Choroid plexus epithelial cell (primary cell): ENCODE measurements around the gene CDC42EP5.

Source experiments
- DNase-seq: peaks from one replicate; pipeline ENCODE4 v3.0.0-alpha.2; 2010; ENCODE audit warnings: low read depth
- H3K4me3 ChIP-seq: 2 replicates; pipeline ENCODE4 v1.5.1; 2011; ENCODE audit warnings: low read depth, mild to moderate bottlenecking, control low read depth, low read length, moderate library complexity
- TF ChIP-seq, protein P1 (sequence below): conservative IDR thresholded peaks from 2 replicates; pipeline ENCODE4 v1.5.1; 2011; ENCODE audit warnings: low read depth, mild to moderate bottlenecking, control low read depth, inconsistent platforms, low read length, moderate library complexity

Gene CDC42EP5

DNA sequence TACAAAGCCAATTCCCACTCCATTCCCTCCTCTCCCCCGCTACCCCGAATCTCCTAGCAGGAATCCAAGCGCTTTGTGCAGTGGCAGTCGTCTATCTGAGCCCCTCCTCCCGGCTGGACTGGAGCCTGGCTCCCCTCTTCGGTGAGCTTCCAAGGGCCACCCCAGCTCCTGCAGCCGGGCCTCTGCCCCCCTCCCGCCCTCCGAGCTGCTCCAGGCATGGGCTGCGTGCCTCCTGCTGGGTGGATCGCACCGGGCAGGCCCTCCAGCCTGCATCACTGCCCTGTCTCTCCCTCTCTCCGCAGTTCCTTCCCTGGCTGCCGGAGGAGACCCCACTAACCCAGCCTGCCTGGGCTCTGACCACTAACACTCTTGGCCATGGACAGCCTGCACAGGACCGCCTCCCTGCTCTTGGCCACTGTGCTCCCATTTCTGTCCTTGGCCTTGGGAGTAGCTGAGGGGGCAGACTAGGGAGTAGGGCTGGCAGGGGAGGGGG lies 37.0 kb downstream of the CDC42EP5 start:
- DNase-seq = peak; percentile 36
- no peak overlapping the region for H3K4me3 ChIP-seq
- TF ChIP-seq, protein P1, sequence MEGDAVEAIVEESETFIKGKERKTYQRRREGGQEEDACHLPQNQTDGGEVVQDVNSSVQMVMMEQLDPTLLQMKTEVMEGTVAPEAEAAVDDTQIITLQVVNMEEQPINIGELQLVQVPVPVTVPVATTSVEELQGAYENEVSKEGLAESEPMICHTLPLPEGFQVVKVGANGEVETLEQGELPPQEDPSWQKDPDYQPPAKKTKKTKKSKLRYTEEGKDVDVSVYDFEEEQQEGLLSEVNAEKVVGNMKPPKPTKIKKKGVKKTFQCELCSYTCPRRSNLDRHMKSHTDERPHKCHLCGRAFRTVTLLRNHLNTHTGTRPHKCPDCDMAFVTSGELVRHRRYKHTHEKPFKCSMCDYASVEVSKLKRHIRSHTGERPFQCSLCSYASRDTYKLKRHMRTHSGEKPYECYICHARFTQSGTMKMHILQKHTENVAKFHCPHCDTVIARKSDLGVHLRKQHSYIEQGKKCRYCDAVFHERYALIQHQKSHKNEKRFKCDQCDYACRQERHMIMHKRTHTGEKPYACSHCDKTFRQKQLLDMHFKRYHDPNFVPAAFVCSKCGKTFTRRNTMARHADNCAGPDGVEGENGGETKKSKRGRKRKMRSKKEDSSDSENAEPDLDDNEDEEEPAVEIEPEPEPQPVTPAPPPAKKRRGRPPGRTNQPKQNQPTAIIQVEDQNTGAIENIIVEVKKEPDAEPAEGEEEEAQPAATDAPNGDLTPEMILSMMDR = peak; percentile 30

DNA sequence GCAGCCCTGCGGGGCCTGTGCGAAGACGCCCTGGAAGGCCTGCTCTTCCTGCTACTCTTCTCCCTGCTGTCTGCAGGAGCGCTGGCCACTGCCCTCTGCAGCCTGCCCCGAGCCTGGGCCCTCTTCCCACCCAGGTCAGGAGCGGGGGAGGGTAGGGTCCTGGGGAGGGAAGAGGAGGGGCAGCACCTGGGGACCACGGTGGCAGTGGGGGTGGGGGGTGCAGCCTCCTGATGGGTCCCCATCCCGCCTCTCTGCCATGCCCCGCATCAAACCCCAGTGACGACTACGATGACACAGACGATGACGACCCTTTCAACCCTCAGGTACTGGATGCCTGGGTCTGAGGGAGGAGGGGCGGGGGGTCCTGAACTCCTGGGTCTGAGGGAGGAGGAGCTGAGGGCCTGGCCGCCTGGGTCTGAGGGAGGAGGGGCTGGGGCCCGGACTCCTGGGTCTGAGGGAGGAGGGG lies 37.5 kb downstream of the CDC42EP5 start:
- TF ChIP-seq, protein P1 = no peak
- no peak for DNase-seq
- no peak overlapping the region for H3K4me3 ChIP-seq

GRCh38 chr19:54434873-54435214 lies 38.3 kb downstream of the CDC42EP5 start:
- no peak for DNase-seq
- H3K4me3 ChIP-seq = no peak overlapping the region
- TF ChIP-seq, protein P1 = no peak

- TF ChIP-seq, protein P1 = no peak
- no peak for DNase-seq
- no peak overlapping the region for H3K4me3 ChIP-seq
Observed at GRCh38 chr19:54434112-54434872, 38.8 kb downstream of the CDC42EP5 start.

- no peak for DNase-seq
- TF ChIP-seq, protein P1 = no peak
- H3K4me3 ChIP-seq = no peak overlapping the region
Observed at GRCh38 chr19:54433697-54434096, 39.4 kb downstream of the CDC42EP5 start.

GRCh38 chr19:54432144-54432738 lies 40.9 kb downstream of the CDC42EP5 start:
- TF ChIP-seq, protein P1 = no peak
- no peak overlapping the region for H3K4me3 ChIP-seq
- DNase-seq = no peak
